SH-SY5Y (cell line): ENCODE measurements around the gene PLA2G6.

Source experiments
- GATA2 ChIP-seq: IDR thresholded peaks from 2 replicates; pipeline ENCODE4 v1.6.1; 2011; ENCODE audit warnings: mild to moderate bottlenecking, low read depth, low read length
- GATA3 ChIP-seq: IDR thresholded peaks from 2 replicates; pipeline ENCODE4 v1.6.1; 2011; ENCODE audit warnings: low read depth, mild to moderate bottlenecking, low read length, moderate library complexity

Gene PLA2G6

GRCh38 chr22:38203855-38204514, 22.4 kb upstream of the PLA2G6 start:
- TF ChIP-seq GATA3 (no peak), GATA2 (no peak)

- TF ChIP-seq GATA2 (no peak), GATA3 (no peak)
These were observed 21.6 kb upstream of the PLA2G6 start for GRCh38 chr22:38203090-38203810.

GRCh38 chr22:38202437-38203089, 20.9 kb upstream of the PLA2G6 start:
- TF ChIP-seq GATA3 (no peak), GATA2 (no peak)

- no peak for TF ChIP-seq GATA3
- TF ChIP-seq GATA2, result no peak
These were observed 20.2 kb upstream of the PLA2G6 start, which contains the start of gene MAFF for GRCh38 chr22:38201711-38202436. Gene MAFF (plus strand): TSS chr22:38201994. CDS start chr22:38213854, 11,860 bp downstream.

GRCh38 chr22:38201371-38201710, 19.7 kb upstream of the PLA2G6 start:
- TF ChIP-seq GATA3 (no peak), GATA2 (no peak)

- TF ChIP-seq GATA2 (no peak), GATA3 (no peak)
These were observed 18.4 kb upstream of the PLA2G6 start for GRCh38 chr22:38199826-38200559.

GRCh38 chr22:38196791-38197419, 15.3 kb upstream of the PLA2G6 start:
- no peak for TF ChIP-seq GATA2
- no peak for TF ChIP-seq GATA3

GRCh38 chr22:38193580-38193979, 11.9 kb upstream of the PLA2G6 start:
- TF ChIP-seq GATA2, result no peak
- TF ChIP-seq GATA3, result no peak

- no peak for TF ChIP-seq GATA3
These were observed 10.8 kb upstream of the PLA2G6 start for GRCh38 chr22:38192475-38192863.

GRCh38 chr22:38191731-38192474, 10.3 kb upstream of the PLA2G6 start:
- no peak for TF ChIP-seq GATA3
- TF ChIP-seq GATA2, result no peak

- TF ChIP-seq GATA2 (no peak), GATA3 (no peak)
These were observed 9.4 kb upstream of the PLA2G6 start for GRCh38 chr22:38191055-38191454.

GRCh38 chr22:38190581-38190980, 9.0 kb upstream of the PLA2G6 start:
- TF ChIP-seq GATA3 (no peak), GATA2 (no peak)

- TF ChIP-seq GATA2 (no peak), GATA3 (no peak)
These were observed 7.5 kb upstream of the PLA2G6 start for GRCh38 chr22:38189104-38189503.
